ENCODE measurements around the gene C19orf25. TPM values are rescaled to one million over a fixed set of nuclear protein-coding genes. Genes with fewer than 3 reads are reported as not detected.

The C19orf25 gene
- total and polyA plus RNA-seq, 10 of the 15 experiments (the other 5 are each of a cell fraction or from before 2014, with no cell fraction given), result 1.2 to 67.0 (median 25.6) TPM

DNA sequence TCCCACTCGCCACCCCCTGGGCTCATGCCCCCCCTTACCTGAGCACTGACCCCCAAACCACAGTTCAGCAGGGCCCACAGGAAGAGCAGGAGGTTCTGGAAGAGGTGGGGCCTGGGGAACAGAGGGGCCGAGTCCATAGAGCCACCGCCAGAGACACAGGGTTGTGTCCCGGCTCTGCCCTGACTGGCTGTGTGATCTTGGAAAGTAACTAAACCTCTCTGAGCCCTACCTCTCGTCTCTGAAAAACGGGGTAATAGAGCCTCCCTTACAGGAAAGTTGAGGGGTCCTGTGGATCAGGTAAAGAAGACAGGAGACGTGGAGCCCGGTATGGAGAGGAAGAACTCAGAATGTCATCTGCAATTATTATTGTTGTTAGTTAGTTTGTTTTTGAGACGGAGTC, 31.8 kb upstream of the C19orf25 start (continued):
- TF ChIP-seq BHLHE40 (IDR thresholded peaks at IDR 0.05; ENCODE audit: borderline replicate concordance in 1 of 2, low read depth in 2 of 2, low read length in 1 of 2), result no peak
- no peak for TF ChIP-seq EGR1 (IDR thresholded peaks at IDR 0.05; ENCODE audit: borderline replicate concordance in 1 of 2, low read depth in 2 of 2, low read length in 2 of 2)
- no peak for TF ChIP-seq POLR2A (IDR thresholded peaks at IDR 0.05; ENCODE audit: low read depth, low read length)
- no peak for TF ChIP-seq POU2F2 (IDR thresholded peaks at IDR 0.05; ENCODE audit: borderline replicate concordance, low read depth, low read length)
- no peak for TF ChIP-seq WRNIP1 (IDR thresholded peaks at IDR 0.05; ENCODE audit: borderline replicate concordance, low read depth, low read length)

DNA sequence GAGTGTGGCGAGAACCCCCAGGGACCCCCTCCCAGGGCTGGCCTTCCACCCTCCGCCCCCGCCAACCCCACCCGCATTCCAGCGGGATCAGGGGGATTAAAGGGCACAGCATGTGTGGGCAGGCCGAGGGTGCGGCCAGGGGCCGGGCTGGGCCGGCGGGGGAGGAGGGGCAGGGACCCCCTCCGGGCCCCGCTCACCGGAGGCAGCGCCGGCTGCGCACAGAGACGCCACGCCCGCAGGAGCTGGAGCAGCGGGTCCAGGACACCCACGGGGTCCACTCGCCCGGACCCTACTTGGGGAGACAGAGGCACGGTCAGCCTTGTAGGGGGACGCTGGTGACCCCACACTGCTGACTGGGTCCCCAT, 31.4 kb upstream of the C19orf25 start:
- no peak for TF ChIP-seq TCF7 (IDR thresholded peaks at IDR 0.05; ENCODE audit: borderline replicate concordance)
- TF ChIP-seq TBL1XR1 (IDR thresholded peaks at IDR 0.05; ENCODE audit: low read depth, low read length), result no peak
- no peak for TF ChIP-seq SUZ12 (IDR thresholded peaks at IDR 0.05; ENCODE audit: unreplicated experiment)
- TF ChIP-seq TAF1 (IDR thresholded peaks at IDR 0.05; ENCODE audit: borderline replicate concordance, low read depth, low read length), result no peak
- TF ChIP-seq HDGF (IDR thresholded peaks at IDR 0.05), result no peak
- TF ChIP-seq BRCA1 (IDR thresholded peaks at IDR 0.05; ENCODE audit: low read depth, low read length), result no peak
- TF ChIP-seq FOS (IDR thresholded peaks at IDR 0.05; ENCODE audit: borderline replicate concordance, extremely low read depth, insufficient read length), result no peak
- TF ChIP-seq, protein P1, sequence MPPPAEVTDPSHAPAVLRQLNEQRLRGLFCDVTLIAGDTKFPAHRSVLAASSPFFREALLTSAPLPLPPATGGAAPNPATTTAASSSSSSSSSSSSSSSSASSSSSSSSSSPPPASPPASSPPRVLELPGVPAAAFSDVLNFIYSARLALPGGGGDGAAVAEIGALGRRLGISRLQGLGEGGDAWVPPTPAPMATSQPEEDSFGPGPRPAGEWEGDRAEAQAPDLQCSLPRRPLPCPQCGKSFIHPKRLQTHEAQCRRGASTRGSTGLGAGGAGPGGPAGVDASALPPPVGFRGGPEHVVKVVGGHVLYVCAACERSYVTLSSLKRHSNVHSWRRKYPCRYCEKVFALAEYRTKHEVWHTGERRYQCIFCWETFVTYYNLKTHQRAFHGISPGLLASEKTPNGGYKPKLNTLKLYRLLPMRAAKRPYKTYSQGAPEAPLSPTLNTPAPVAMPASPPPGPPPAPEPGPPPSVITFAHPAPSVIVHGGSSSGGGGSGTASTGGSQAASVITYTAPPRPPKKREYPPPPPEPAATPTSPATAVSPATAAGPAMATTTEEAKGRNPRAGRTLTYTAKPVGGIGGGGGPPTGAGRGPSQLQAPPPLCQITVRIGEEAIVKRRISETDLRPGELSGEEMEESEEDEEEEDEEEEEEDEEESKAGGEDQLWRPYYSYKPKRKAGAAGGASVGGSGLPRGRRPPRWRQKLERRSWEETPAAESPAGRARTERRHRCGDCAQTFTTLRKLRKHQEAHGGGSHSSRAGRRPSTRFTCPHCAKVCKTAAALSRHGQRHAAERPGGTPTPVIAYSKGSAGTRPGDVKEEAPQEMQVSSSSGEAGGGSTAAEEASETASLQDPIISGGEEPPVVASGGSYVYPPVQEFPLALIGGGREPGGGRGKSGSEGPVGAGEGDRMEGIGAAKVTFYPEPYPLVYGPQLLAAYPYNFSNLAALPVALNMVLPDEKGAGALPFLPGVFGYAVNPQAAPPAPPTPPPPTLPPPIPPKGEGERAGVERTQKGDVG (CRISPR knock-in tag; IDR thresholded peaks at IDR 0.05), result no peak
- TF ChIP-seq, protein P2, sequence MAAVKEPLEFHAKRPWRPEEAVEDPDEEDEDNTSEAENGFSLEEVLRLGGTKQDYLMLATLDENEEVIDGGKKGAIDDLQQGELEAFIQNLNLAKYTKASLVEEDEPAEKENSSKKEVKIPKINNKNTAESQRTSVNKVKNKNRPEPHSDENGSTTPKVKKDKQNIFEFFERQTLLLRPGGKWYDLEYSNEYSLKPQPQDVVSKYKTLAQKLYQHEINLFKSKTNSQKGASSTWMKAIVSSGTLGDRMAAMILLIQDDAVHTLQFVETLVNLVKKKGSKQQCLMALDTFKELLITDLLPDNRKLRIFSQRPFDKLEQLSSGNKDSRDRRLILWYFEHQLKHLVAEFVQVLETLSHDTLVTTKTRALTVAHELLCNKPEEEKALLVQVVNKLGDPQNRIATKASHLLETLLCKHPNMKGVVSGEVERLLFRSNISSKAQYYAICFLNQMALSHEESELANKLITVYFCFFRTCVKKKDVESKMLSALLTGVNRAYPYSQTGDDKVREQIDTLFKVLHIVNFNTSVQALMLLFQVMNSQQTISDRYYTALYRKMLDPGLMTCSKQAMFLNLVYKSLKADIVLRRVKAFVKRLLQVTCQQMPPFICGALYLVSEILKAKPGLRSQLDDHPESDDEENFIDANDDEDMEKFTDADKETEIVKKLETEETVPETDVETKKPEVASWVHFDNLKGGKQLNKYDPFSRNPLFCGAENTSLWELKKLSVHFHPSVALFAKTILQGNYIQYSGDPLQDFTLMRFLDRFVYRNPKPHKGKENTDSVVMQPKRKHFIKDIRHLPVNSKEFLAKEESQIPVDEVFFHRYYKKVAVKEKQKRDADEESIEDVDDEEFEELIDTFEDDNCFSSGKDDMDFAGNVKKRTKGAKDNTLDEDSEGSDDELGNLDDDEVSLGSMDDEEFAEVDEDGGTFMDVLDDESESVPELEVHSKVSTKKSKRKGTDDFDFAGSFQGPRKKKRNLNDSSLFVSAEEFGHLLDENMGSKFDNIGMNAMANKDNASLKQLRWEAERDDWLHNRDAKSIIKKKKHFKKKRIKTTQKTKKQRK (IDR thresholded peaks at IDR 0.05; ENCODE audit: low read depth, low read length), result no peak
- TF ChIP-seq EGR1 (IDR thresholded peaks at IDR 0.05; ENCODE audit: borderline replicate concordance in 1 of 2, low read depth in 2 of 2, low read length in 2 of 2), result no peak
- ChIA-PET SMC1A (ENCODE audit: uncharacterized antibody, unreplicated experiment) (no interaction called here), CTCF (no interaction called here), RAD21 (ENCODE audit: unreplicated experiment) (no interaction called here), POLR2A (no interaction called here)
- intact Hi-C loops (cut with micrococcal nuclease; ENCODE audit: unreplicated experiment) (no loop called here), in situ Hi-C loops (cut with MboI) (no loop called here)
- H4K20me1 ChIP-seq (ENCODE audit: control insufficient read depth, insufficient read depth), result no peaks in the 10 kb centered on the region
- H3K9ac ChIP-seq (ENCODE audit: control insufficient read depth, insufficient read depth, low read length), result no peak overlapping the region
- 4% methylated on average over 16 of the region's 25 CpGs for WGBS (ENCODE audit: insufficient coverage, insufficient replicate concordance, low lambda C conversion rate, missing lambda C conversion rate)
- H3K27me3 ChIP-seq (replicated peaks in 1 of 2; ENCODE audit: control insufficient read depth in 2 of 2, insufficient read depth in 2 of 2, low read length in 1 of 2), result no peaks in the 10 kb centered on the region; a peak in 1 of 4 replicates
- no peaks in the 10 kb centered on the region for H3K36me3 ChIP-seq (ENCODE audit: control insufficient read depth in 2 of 2, insufficient read depth in 2 of 2, low read length in 1 of 2)
- ATAC-seq (no peak), DNase-seq (ENCODE audit: low read depth, low spot score) (no peak), FAIRE-seq (no peak)
- no peak overlapping the region for H3K4me3 ChIP-seq
- H3K79me2 ChIP-seq (ENCODE audit: control insufficient read depth, insufficient read depth, low read length), result no peaks in the 10 kb centered on the region
- BruUV-seq (replicated peaks), result no TSS peak
- no peaks in the 10 kb centered on the region; the same call in 2 of the 3 replicates for H3K9me3 ChIP-seq (replicated peaks; ENCODE audit: control insufficient read depth, insufficient read depth, low read length)
- no peaks in the 10 kb centered on the region for H3K4me1 ChIP-seq (ENCODE audit: control insufficient read depth, insufficient read depth, low read length)
- H3K4me2 ChIP-seq (ENCODE audit: control insufficient read depth, insufficient read depth), result no peak overlapping the region
- H2AFZ ChIP-seq (ENCODE audit: control insufficient read depth, low read depth, low read length), result no peak overlapping the region
- no peak overlapping the region for H3K27ac ChIP-seq (ENCODE audit: control insufficient read depth, insufficient read depth)

Measured in GM12878 (cell line).